Uterus (tissue), 4 donors: ENCODE results near the gene ZDHHC14. TPM values are rescaled to one million over a fixed set of nuclear protein-coding genes. Genes with fewer than 3 reads are reported as not detected.

ENCODE experiments used
- DNase-seq, 2 donors: peaks; one replicate each; pipeline ENCODE4 v3.0.0-alpha.2; 2019 to 2020
- H3K27ac ChIP-seq, 2 donors: fragments of 200-600 bp; sonication (generic); 1 replicate in 1 of 2; 2 replicates in 1 of 2; pipeline ENCODE4 v1.5.1; 2016 to 2018
- H3K27me3 ChIP-seq, 2 donors: fragments of 200-600 bp; sonication (generic); one replicate each; pipeline ENCODE4 v1.5.1; 2018 to 2019; ENCODE audit warnings: control low read depth in 1 of 2
- H3K36me3 ChIP-seq, 2 donors: fragments of 200-600 bp; sonication (generic); one replicate each; pipeline ENCODE4 v1.5.1; 2019; ENCODE audit warnings: control low read depth in 1 of 2
- H3K4me1 ChIP-seq, 2 donors: fragments of 200-600 bp; sonication (generic); one replicate each; pipeline ENCODE4 v1.5.1; 2018 to 2019; ENCODE audit warnings: control low read depth in 1 of 2
- H3K4me3 ChIP-seq, 2 donors: fragments of 200-600 bp; sonication (generic); 1 replicate in 1 of 2; 2 replicates in 1 of 2; pipeline ENCODE4 v1.5.1; 2018 to 2019; ENCODE audit warnings: mild to moderate bottlenecking in 1 of 2
- H3K9me3 ChIP-seq, 2 donors: fragments of 200-600 bp; sonication (generic); one replicate each; pipeline ENCODE4 v1.5.1; 2019; ENCODE audit warnings: control low read depth in 1 of 2
- POLR2A ChIP-seq, 2 donors: fragments of 450-650 bp; IDR thresholded peaks; one replicate each; pipeline ENCODE4 v1.6.1; 2016; ENCODE audit warnings: antibody characterized with exemption in 2 of 2, mild to moderate bottlenecking in 1 of 2, moderate library complexity in 1 of 2
- intact Hi-C: fragments of 100-400 bp; cut with DNase I; formaldehyde crosslinking; loops from one replicate; pipeline ENCODE4 v1.15.1; 2023; ENCODE audit warnings: low total_unique reads
- total RNA-seq, 4 donors: library from RNA; depleted of rRNA in 3 of 4; stranded (reverse); fragments of >200 nt in 3 of 4; gene quantifications; one replicate each; pipeline versions ENCODE4 v1.1.0 to v1.2.4, GENCODE V29; 2014 to 2023
- TF ChIP-seq, protein P1 (sequence below), 4 experiments: fragments of 200-600 bp in 2 of 4; fragments of 450-650 bp in 2 of 4; sonication (generic) in 2 of 4; IDR thresholded peaks; one replicate each; pipeline ENCODE4 v1.5.1; 2016 to 2019; ENCODE audit warnings: antibody characterized with exemption in 4 of 4, mild to moderate bottlenecking in 2 of 4, moderate library complexity in 1 of 4
- donor health status: DM: yes; HTN: yes; CAD: no.

The ZDHHC14 gene
- total RNA-seq, 4 donors from 2014 or later, result 5.6 to 28.3 (median 12.9) TPM

DNA sequence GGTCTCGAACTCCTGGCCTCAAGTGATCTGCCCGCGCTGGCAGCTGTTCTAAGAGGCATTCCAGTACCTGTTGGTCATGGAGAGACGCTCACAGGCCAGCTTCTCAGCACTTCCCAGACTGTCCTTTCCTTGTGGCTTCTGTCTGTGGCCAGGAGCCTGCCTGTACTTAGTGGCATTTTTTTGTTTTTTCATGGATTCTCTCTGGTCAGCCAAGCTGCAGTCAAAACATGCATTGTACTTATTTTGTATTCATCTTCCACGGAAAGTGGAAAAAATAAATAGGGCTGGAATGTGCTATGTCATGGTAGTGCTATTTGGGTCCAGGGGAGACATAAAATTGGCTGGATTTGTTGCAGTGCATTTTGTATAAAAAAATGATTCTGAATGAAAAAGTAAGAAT is 29.1 kb downstream of the ZDHHC14 start:
- Histone ChIP-seq H3K27ac (peak overlapping the region in 1 of 2 donors; percentile 60), H3K9me3 (no peaks in the 10 kb centered on the region), H3K4me1 (peaks cover 0 to 4% of the 10 kb centered on the region in 2 donors), H3K27me3 (no peaks in the 10 kb centered on the region), H3K4me3 (no peak overlapping the region), H3K36me3 (no peaks in the 10 kb centered on the region)
- no peak for TF ChIP-seq POLR2A (IDR thresholded peaks at IDR 0.05)
- TF ChIP-seq, protein P1, sequence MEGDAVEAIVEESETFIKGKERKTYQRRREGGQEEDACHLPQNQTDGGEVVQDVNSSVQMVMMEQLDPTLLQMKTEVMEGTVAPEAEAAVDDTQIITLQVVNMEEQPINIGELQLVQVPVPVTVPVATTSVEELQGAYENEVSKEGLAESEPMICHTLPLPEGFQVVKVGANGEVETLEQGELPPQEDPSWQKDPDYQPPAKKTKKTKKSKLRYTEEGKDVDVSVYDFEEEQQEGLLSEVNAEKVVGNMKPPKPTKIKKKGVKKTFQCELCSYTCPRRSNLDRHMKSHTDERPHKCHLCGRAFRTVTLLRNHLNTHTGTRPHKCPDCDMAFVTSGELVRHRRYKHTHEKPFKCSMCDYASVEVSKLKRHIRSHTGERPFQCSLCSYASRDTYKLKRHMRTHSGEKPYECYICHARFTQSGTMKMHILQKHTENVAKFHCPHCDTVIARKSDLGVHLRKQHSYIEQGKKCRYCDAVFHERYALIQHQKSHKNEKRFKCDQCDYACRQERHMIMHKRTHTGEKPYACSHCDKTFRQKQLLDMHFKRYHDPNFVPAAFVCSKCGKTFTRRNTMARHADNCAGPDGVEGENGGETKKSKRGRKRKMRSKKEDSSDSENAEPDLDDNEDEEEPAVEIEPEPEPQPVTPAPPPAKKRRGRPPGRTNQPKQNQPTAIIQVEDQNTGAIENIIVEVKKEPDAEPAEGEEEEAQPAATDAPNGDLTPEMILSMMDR (IDR thresholded peaks at IDR 0.05), result no peak
- intact Hi-C loops, result no loop called here
- no peak for DNase-seq

DNA sequence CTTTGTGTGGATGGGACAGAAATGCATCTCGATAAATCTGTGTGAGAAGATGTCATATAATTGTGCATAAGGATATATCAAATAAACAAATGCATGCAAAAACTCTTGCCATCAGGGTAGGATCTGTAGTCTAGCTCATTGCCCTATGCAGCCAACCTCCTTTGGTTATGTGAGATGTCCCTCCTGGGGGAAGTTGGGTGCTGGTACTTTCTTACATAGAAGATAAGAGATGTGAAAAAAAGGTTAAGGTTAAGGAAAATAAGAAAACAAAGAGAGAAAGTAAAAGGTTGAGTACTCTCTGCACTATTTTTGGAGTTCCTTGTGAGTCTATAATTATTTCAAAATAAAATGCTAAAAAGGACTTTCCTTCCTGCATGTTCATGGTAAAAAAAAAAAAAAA is 30.4 kb downstream of the ZDHHC14 start:
- Histone ChIP-seq H3K27ac (peak overlapping the region in 1 of 2 donors; percentile 77), H3K27me3 (no peaks in the 10 kb centered on the region), H3K4me1 (peaks cover 0 to 4% of the 10 kb centered on the region in 2 donors), H3K36me3 (no peaks in the 10 kb centered on the region), H3K4me3 (no peak overlapping the region), H3K9me3 (no peaks in the 10 kb centered on the region)
- TF ChIP-seq POLR2A (IDR thresholded peaks at IDR 0.05), result no peak
- TF ChIP-seq, protein P1 (IDR thresholded peaks at IDR 0.05), result no peak
- no peak for DNase-seq
- intact Hi-C loops, result no loop called here

DNA sequence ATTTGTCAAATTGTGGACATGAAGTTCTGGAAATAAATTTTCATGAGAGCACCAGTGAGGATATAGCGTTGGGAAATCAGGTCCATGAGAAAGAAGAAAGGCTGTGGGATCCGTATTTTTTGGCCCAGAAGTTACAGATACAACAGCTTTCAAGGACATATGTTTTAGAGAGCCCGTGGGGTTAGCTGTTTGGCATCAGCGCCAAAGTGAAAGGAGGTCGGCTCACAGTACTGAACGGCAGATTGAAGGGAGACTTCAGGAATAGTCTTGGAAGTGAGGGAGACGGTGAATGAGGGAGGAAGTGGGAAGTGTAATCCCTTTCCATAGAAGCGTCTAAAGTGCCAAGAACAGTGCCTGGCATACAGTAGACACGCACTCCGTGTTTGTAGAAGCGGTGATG is 31.8 kb downstream of the ZDHHC14 start:
- Histone ChIP-seq H3K36me3 (no peaks in the 10 kb centered on the region), H3K27me3 (no peaks in the 10 kb centered on the region), H3K4me1 (peaks cover 0 to 4% of the 10 kb centered on the region in 2 donors), H3K27ac (peak overlapping the region; percentile 77), H3K9me3 (no peaks in the 10 kb centered on the region), H3K4me3 (no peak overlapping the region)
- DNase-seq, result no peak
- no peak for TF ChIP-seq POLR2A (IDR thresholded peaks at IDR 0.05)
- TF ChIP-seq, protein P1 (IDR thresholded peaks at IDR 0.05), result no peak
- intact Hi-C loops, result no loop called here

DNA sequence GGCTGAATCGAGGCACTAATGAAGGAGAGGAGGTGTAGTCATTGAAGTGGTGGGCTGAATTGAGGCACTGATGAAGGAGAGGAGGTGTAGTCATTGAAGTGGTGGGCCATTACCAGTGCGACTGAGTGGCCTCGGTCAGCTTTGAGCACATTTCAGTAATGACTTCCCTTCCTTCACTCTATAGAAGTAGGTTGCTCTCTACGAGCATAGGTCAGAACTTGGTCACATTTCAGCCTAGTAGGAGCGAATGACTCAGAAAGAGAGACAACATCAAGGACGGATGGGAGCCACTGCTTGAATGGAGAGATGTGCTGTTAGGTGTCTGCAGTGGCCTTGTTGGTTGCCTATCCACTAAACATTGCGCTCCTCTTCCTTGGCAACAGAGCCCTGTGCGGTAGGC is 39.5 kb downstream of the ZDHHC14 start:
- intact Hi-C loops, result no loop called here
- Histone ChIP-seq H3K27ac (no peak overlapping the region), H3K36me3 (no peaks in the 10 kb centered on the region), H3K9me3 (no peaks in the 10 kb centered on the region), H3K4me1 (no peaks in the 10 kb centered on the region), H3K4me3 (no peak overlapping the region), H3K27me3 (no peaks in the 10 kb centered on the region)
- no peak for DNase-seq
- TF ChIP-seq, protein P1 (IDR thresholded peaks at IDR 0.05), result no peak
- no peak for TF ChIP-seq POLR2A (IDR thresholded peaks at IDR 0.05)

DNA sequence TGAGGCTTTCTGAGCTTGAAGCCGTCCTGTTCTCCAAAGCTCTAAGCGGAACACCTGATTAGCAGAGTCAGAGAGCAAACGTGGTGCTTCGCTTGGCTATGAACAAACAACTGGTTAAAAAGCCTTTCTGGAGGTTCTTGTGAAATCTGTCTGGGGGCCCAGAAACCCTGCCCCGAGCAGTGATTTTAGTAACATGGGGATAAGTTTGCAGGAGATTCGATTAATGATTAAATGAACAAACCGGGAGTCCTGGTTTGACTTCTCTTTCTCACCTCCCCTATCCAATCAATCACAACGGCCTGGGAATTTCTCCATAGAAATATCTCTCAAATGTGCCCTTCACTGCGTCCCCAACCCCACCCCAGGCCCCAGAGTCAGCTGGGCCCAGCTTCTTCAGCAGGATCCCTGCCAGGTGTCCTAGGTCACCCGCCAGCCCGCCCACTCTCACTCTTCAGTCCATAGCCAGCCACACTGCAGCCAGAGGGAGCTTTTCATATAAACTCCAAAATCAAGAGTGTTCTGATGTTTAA is 43.6 kb downstream of the ZDHHC14 start:
- Histone ChIP-seq H3K4me3 (no peak overlapping the region), H3K27me3 (no peaks in the 10 kb centered on the region), H3K36me3 (no peaks in the 10 kb centered on the region), H3K27ac (no peak overlapping the region), H3K4me1 (peaks cover 0 to 5% of the 10 kb centered on the region in 2 donors), H3K9me3 (no peaks in the 10 kb centered on the region)
- intact Hi-C loops, result no loop called here
- DNase-seq, result no peak
- TF ChIP-seq POLR2A (IDR thresholded peaks at IDR 0.05), result no peak

DNA sequence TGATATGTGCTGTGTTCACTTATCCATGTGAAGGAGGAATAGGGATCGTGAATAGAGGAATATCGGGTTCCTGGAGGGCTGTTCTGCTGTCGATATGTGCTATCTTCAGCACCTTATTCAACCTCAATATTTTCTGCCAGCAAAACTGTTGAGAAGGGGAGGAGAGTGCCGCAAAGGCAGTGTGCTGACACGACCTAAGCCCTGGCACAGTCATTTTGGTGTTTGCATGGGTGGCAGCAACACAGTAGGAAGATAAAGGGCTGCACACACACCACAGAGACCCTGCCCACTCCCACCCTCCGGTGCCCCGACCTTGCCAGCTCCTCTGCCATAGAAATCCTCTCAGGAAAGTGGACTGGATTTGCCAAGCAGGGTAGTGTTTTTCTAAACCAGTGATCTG is 47.0 kb downstream of the ZDHHC14 start:
- H3K36me3 ChIP-seq, result no peaks in the 10 kb centered on the region
- DNase-seq, result no peak
- no peaks in the 10 kb centered on the region for H3K9me3 ChIP-seq
- H3K27ac ChIP-seq, result peak overlapping the region; percentile 28 to 61
- H3K4me1 ChIP-seq, result peaks cover 0 to 5% of the 10 kb centered on the region in 2 donors
- H3K27me3 ChIP-seq, result no peaks in the 10 kb centered on the region
- TF ChIP-seq, protein P1 (IDR thresholded peaks at IDR 0.05), result no peak
- no peak for TF ChIP-seq POLR2A (IDR thresholded peaks at IDR 0.05)
- intact Hi-C loops, result no loop called here
- H3K4me3 ChIP-seq, result no peak overlapping the region
